GM18870 (cell line): ENCODE results near the gene EMC10.
"Not testable (repeated sequence)": the region's sequence is repeated elsewhere in the genome, so short reads cannot be mapped to it uniquely, and the experiment has no call there.

Source experiments
- ATAC-seq: cut with Tn5 transposase; IDR thresholded peaks from one replicate; pipeline ENCODE4 v1.9.1; 2021; ENCODE audit warnings: moderate library complexity; ENCODE audit not compliant: unreplicated experiment

Gene EMC10

DNA sequence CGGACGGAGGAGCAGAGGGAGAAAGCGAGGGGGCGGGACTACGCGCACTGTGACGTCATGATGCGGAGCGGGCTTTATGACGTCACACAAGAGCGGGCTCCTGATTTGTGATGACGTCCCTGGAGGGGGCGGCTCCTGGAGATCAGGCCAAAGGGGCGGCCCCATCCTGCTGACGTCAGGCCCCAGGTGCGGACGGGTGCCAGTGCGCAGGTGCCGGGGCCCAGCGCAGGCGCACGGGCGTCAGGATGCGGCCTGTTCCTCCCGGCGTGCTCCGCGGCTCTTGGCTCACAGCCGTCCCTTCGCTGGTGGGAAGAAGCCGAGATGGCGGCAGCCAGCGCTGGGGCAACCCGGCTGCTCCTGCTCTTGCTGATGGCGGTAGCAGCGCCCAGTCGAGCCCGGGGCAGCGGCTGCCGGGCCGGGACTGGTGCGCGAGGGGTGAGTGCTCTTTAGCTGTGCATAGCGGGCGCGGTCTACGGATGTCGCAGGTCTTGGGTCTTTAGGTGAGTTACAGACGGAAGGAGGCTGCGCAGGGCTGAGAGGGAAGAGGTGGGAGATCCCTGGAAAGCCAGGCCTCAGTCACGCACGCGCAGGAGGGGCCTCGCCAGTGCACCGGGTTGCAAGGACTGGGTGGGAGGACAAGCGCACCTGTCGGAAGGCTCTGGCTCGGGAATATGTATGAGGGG, at the start of gene EMC10, which contains the start of gene GARIN5A:
Gene EMC10 (plus strand): TSS at position 284 of the 683 bp plus-strand sequence. CDS start 38 bp downstream, at position 322.
Gene GARIN5A (minus strand): TSS at position 625 of the 683 bp plus-strand sequence. CDS start 460 bp downstream, at position 165.
- ATAC-seq, result no peak

DNA sequence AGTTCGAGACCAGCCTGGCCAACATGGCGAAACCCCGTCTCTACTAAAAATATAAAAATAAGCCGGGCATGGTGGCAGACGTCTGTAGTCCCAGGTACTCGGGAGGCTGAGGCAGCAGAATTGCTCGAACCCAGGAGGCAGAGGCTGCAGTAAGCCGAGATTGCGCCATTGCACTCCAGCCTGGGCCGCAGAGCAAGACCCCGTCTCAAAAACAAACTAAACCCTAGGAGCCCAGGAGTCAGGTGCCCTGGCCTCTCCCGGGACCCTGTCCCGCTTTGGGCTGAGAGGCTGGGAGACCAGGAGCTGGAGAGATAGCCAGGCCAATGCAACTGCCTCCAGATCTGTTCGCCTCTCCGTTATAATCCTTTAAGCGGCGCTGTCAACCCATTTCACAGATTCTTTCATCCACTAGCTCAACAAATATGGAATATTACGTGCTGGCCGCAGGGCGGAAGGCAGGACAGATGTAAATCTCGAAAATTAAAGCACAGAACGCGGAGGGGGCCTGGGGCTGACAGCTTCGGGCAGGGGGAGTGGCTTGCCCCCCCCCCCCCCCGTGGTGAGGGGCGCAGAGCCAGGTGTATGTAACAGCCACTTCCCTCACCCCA, 48.9 kb upstream of the EMC10 start:
- ATAC-seq, result no peak

DNA sequence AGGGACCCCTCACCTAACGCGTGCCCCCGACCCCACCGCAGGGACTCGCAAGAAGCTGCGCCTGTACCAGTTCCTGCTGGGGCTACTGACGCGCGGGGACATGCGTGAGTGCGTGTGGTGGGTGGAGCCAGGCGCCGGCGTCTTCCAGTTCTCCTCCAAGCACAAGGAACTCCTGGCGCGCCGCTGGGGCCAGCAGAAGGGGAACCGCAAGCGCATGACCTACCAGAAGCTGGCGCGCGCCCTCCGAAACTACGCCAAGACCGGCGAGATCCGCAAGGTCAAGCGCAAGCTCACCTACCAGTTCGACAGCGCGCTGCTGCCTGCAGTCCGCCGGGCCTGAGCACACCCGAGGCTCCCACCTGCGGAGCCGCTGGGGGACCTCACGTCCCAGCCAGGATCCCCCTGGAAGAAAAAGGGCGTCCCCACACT, 48.3 kb upstream of the EMC10 start:
- ATAC-seq, result no peak

DNA sequence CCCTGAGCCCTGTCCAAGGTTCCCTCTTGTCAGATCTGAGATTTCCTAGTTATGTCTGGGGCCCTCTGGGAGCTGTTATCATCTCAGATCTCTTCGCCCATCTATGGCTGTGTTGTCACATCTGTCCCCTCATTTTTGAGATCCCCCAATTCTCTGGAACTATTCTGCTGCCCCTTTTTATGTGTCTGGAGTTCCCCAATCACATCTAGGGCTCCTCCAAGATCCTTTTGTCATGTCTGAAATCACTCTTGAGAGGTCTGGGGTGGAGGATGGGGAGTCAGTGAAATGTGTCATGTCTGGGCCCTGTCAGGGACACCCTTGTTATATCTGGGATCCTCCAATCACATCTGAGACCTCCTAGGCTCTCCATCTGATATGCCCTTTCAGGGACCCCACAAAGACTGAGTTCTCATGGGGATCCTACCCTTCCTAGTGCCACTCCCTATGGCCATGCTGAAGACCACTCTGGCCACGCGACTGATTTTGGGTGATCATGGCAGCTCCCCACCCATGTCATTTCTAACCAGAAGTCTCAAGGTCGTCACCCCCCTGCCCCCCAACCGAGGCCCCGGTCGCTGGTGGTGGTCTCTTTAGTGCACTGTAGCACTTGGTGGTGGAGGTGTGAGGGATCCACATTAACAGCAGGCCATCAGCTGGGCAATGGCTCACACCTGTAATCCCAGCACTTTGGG, 47.4 kb upstream of the EMC10 start:
- no peak for ATAC-seq

DNA sequence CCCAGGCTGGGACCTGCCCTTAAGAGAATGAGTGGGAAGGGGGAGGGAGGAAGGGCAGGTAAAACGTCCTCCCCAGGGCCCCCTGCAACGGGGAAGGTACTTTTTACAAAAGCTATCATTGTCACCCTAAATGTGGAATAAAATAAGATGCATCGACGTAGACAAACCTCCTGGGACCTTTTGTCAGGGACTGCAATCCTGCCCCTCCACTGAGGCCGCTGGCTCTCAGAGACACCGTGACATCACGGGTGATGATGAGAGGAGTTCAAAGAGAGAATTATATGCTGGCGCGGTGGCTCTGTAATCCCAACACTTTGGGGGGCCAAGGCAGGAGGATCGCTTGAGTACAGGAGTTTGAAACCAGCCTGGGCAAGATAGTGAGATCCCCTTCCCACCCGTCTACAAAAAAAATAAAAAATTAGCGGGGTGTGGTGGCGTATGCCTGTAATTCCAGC, 45.4 kb upstream of the EMC10 start:
- ATAC-seq, result no peak

GRCh38 chr19:50431343-50432220, 44.7 kb upstream of the EMC10 start:
- peak; percentile 57 for ATAC-seq

DNA sequence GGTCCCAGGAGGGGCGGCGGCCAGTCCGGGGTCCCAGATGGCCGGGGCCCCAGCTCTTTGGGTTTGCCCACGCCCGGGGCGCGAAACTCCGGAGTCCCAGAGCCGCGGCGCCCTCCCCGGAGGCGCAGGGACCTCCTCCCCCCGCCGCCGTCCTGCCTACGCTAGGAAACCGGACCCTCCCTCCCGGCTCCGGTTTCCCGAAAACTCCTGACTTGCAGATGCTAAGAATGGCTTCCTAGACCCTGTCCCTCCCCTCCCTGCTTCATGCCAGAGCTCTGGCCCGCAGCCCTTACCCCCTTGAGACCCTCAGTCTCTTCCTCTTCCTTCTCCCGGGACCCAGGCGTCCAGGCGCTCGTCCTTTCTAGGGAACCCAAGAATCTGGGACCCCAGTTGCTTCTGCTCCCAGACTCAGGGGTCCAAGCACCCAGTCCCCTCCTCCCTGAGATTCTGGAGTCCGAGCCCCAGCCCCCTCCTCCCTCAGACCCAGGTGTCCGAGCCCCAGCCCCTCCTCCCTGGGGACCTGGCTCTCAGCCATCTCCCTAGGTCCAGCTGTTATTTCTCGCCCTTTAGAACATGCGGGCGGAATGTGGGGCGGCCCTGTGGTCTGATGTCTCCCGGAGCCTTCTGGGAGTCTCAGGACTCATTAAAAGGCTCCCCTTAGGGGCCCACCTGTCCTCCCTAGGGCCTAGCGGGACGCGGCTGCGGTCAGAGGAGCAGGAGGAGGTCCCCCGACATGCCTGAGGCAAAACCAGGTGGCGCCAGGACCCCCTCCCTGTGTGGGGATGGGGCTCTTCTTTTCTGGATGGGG, 43.9 kb upstream of the EMC10 start, which contains the start of gene MYBPC2:
Gene MYBPC2 (plus strand): TSS at position 672 of the 808 bp plus-strand sequence. CDS start 62 bp downstream, at position 734.
- no peak for ATAC-seq

GRCh38 chr19:50433201-50434180, 42.8 kb upstream of the EMC10 start:
- ATAC-seq, result no peak

DNA sequence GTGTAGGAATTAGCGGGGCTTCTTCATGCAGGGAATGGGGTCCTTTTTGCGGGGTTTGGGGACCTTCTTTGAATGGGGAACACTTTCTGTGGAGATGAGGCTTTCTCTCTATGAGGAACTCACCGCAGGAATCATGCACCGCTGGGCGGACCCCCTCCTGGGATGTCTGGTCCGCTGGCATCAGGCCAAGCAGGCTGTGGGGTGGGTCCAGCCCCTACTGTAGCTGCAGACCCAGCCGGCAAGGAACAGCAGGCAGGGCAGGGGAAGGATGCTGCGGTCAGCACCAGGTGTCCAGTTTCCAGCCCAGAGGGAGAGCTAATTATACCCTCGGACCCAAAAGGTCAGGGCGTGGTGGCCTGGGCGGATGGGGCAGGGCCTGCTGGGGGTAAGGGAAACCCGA, 41.8 kb upstream of the EMC10 start:
- no peak for ATAC-seq

DNA sequence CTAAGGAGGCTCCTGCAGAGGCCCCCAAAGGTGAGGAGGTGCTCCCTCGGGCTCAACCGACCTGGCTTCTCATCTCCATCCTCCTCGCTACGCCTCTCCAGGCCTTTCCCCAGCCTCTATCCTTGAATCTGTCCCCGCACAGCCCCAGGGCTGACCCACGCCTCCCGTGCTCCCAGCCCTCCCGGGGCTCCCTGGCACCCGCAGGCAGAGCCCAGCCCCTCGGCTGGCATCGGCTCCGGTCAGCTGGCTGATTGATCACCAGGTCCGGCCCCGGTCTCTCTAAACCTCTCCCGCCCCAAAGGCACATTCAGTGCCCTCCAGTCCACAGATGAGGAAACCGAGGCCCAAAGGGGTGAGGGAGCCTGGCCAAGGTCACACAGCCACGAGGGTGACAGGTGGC, 41.1 kb upstream of the EMC10 start:
- ATAC-seq, result no peak

GRCh38 chr19:50435627-50436026, 40.7 kb upstream of the EMC10 start:
- no peak for ATAC-seq

DNA sequence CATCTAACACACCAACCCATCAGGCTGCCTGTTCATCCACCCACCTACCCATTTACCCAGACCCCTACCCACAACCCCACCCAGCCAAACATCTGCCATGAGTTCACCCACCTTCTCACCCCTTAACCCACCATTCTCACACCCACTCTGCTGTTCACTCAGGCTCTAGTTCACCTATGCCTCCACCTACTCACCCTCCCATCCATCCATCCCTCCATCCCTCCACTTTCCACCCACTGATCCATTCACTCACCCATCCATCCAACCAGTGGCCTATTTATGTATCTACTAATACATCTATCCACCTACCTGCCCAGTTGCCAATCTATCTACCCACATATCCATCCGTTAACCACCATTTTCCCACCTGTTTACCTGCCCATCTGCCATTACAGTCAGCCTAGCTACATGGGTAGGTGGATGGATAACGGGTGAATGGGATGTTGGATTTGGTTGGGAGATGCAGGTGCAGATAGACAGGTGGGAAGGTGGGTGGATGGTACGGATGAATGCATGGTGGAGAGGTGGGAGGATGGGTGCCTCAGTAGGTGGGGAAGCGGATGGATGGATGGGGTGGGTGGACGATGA, 38.4 kb upstream of the EMC10 start:
- no peak for ATAC-seq

DNA sequence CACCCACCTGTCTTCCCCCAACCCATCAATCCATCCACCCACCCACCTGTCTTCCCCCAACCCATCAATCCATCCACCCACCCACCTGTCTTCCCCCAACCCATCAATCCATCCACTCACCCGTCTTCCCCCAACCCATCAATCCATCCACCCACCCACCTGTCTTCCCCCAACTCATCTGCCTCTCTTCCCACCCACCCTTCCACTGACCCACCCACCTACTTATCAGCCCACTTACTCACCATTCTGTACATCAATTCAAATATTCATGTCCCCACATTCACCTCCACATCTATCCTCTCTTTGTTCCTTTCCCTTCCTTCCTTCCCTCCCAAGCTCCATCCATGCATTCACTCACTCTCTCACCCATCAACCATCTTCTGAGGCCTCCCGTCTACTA, 37.2 kb upstream of the EMC10 start:
- ATAC-seq, result not testable (repeated sequence)

- ATAC-seq, result no peak
These were observed 32.2 kb upstream of the EMC10 start for GRCh38 chr19:50444059-50444458.

GRCh38 chr19:50447053-50447452, 29.3 kb upstream of the EMC10 start:
- ATAC-seq, result no peak

- ATAC-seq, result no peak
These were observed 28.6 kb upstream of the EMC10 start for GRCh38 chr19:50447750-50448149.

DNA sequence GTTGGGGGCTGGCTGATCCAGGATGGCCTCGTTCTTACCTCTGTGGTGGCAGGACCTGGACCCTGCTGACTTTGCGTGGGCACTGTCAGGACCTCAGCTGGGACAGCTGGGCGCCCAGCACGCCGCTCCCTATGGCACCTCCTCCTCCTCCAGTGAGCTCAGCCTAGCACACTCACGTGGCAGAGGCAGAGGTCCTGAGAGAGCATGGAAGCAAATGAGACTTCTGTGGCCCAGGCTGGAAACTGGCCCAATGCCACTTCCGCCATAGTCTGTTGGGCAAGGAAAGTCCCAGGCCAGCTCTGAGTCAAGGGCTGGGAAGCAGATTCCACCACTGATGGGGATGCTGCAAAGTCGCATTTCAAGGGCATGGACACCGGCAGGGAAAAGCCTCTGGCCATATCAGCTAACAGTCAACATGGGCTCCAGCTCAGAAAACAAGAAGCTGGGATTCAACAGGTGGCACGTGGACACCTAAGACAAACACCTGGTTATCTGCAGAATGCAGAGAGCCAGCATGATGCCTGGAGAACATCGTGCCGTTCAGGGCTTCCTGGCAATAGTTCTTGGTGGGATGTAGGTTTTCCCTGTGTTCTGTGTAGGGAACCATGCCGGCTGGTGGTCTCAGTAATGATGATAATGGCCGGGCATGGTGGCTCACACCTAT, 26.9 kb upstream of the EMC10 start:
- no peak for ATAC-seq
